HG02852 (cell line): ENCODE measurements around the gene HTR4.

Experiments used
- ATAC-seq: cut with Tn5 transposase; IDR thresholded peaks from one replicate; pipeline ENCODE4 v1.9.1; 2021; ENCODE audit warnings: mild to moderate bottlenecking, moderate library complexity; ENCODE audit not compliant: unreplicated experiment

The HTR4 gene

DNA sequence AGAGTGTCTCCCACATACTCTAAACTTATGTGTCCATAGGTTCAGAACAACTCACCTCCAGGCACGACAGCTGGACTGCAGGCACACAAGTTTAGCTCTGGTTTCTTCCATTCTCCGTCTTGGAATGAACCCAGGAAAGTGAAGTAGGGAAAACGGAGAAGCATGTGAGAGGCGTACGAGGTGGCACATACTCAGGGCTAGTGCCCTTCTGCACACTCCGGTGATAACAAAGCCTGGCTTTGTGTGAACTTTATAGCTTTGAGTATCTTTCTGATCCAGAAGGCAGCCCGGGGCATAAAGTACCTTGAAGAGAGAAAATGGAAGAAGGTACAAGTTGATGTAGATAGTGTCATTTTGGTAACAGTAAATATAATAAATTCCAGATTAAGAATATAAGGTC is 11.1 kb upstream of the HTR4 start:
- ATAC-seq = no peak

DNA sequence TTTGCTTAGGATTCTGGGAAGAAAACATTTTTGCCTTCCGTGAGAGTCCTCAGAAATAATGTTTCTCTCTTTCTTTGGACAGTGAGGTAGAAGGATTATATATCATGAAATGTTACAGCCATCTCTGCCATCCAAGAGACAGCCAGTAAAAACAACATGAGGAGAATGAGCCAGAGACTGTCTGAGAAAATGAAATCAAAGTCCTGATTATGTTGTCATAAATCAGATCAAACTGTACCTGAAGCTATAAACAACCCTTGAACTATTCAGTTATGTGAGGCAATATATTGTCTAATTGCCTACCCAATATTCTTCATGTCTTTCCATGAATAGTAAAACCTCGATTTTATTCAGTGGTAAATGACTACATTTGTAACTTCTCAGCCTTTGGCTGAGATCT is 9.2 kb upstream of the HTR4 start:
- ATAC-seq = no peak

DNA sequence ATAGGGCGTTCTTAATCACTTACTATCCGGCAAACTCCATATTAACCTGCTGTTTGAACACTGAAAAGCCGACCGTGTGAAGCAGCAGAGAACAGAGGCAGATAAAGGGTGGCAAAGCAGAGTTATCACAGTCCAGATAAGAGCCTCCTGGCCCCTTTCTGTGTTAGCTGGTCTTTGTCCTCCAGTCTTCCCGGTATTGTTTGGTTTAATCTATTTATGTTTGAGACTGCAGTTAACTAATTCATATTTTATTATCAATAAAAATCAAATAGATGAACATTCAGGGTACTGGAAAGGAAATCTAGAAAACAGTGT is 6.0 kb upstream of the HTR4 start:
- ATAC-seq = no peak

DNA sequence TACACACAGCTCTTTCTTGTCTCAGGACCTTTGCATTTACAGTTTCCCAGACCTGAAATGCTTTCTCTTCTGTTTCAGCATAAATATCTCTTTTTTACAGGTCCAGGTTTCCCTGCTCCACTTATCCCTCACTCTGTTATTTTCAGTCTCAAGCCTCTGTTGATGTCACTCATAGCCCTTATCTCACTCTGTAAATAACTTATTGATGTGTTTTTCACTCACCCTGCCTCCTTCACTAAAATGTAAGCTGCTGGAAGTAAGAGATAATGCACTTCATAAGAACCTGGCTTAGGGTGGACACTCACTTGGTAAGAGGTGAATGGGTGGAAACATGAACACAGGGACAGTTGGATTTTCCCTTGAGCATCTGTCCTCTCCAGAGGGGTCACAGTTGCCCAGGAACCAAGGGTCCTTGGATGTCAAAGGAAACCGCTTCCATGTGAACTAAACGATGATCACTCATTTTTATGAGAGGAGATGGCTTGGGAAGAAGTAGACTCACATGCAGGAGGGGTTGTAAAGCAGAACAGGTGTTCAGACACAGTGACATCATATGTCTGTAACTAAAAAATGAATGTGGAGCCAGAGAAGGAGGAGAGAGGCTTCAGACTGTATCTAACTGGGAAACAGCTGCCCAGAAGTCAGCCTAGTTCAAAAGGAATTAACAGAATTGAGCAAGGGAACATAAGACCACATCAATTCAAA is 5.5 kb upstream of the HTR4 start:
- no peak for ATAC-seq

DNA sequence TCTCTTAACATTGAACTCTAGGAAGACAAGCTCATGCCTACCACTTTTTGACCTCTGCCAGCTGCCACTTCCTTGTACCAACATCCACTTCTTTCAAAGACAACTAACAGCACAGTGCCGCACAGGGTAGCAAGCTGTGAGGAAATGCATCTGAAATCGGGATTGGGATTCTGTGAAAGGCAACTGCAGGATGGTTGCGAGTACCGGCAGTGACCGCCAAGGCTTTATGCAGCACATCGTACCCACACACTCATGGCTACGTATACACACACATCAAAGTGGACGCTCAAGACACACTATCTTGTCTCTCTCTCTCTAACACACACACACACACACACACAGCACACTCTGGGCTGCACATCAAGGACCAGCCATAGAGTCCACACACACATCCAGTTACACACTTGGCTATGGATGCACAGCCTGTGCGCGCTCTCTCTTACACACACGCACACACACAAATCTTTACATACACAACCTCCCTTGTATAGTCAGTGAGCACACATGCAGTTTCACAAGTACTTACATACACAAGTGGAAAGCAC is 964 bp downstream of the HTR4 start:
- ATAC-seq = no peak

DNA sequence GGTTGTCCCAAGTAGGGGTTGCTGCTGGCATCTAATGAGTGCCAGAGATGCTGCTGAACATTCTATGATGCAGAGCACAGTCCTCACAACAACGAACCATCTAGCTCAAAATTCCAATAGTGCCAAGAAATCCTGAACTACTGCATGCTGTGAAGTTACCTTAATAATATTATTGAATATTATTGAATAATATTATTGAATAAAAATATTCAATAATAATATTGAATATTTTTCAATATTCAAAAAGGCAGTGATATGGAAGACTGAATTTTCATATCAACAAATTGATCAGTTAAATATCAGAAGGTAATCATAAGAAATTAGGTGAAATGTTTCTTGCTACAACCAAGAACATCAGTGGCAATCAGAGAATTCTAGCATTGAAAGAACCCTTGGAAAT is 2.8 kb downstream of the HTR4 start:
- no peak for ATAC-seq

DNA sequence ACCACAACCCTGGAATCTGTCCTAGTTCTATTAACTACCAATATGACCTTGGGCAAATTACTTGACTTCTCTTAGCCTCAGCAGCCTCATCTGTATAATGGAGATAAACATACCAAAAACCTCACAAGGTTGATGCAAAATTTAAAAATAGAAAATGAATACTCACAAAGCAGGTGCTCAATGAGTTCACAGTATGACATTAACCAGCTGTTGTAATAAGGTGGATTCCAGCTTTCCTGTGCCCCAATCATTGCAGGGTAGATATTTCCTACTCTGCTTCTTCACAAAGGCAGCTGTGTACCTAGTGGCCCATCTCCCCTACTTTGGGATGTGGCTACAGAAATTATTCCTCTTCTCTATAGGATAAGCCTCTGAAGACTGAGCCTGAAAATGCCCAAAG is 8.8 kb downstream of the HTR4 start:
- ATAC-seq = no peak

DNA sequence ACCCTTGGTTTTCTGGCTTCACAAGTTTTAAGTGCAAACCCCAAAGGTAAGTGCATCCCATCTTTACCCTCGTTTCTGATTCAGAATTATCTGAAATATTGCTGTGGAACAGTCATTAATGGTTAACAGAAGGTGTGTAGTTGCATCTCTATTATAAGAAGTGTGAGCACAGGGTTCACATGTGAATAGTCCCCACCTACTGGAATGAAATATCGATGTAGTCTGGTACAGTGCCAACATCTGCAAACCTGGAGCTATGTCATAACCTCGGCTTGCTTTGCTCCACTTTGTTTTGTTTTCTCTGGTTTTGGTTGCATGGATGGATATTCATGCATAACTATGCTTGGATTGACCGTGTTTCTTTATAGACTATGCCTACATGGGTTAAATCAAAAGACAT is 12.6 kb downstream of the HTR4 start:
- ATAC-seq = no peak

DNA sequence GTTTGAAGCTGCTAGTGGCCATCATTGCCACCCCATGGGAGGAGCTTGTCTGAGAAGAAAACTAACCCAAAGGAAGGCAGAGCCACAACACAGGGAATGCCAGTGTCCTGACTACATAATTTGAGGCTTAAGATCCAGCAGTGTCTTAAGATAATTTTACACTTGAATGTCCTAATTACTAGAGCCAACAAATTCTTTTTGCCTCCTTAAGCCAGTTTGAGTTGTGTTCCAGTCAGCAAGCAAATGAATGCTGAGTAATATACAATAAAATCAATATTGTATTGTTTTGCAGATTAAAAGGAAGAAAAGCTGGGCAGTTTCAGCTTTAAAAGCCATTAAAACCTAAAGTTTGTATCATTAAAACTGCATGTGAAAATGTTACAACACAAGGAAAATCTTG is 13.9 kb downstream of the HTR4 start:
- ATAC-seq = no peak

DNA sequence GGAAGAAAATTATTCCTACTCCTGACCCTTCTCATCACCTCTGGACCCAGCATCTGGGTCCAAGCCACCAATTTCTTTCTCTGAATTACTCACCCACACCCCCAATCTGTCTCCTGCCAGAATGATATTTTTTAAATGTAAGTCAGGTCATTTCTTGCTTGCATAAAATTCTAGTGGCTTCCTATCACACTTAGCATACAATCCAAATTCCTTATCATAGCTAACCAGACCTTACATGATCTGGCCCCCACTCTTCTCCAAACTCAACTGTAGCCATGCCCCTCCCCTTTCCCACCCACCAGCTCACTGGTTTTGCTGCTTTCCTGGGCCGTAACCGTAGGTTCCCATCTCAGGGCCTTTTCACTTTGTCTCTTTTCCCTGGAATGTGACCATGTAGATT is 15.2 kb downstream of the HTR4 start:
- no peak for ATAC-seq

DNA sequence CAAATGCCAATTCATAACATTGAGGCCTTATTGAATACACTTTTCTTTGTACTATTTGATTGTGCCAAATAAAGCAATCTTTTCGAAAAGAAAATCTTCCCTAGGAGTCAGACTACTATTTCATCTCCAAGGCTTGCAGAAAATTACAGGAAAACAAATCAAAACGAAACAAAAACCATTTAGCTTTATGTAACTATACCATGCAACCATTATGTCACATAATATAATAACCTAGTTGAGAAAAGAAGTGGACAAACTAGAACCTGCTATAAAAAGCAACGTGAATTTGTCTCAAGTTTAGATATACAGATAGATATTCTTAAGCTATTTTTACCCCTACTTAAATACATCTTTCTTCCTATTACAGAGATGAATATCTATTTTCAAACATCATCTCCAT is 18.0 kb downstream of the HTR4 start:
- ATAC-seq = no peak

DNA sequence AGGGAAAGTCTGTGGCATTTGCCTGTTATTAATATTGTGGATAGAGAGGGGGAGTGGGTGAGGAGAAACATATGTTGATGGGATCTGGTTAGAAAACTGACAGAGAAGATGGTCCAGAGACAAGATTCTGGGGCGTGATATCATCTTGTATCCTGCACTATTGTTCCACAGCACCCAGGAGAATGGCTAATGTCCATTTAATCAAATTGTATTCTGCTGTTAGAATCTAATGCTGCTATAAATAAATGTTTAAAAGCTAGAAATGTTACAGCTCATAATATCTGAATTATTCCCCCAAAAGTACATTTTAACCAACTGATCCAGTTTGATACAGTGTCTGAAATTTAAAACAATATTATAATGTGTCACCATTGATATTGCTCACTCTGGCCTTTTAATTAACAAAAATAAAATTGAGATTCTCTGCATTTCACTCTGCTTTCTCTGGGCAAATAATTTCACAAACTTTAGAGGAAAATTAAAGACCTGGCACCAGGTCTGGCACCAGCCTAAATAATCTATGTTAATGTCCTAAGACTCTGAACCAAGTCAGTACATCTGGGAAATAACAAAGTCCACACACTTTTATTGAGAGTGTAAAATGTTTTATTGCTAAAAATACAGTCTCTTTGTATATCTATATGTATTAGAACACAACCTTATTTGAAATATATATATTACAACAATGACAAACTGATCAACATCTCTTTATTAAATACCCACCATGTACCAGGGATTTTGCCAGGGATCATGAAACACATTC is 18.8 kb downstream of the HTR4 start:
- no peak for ATAC-seq

DNA sequence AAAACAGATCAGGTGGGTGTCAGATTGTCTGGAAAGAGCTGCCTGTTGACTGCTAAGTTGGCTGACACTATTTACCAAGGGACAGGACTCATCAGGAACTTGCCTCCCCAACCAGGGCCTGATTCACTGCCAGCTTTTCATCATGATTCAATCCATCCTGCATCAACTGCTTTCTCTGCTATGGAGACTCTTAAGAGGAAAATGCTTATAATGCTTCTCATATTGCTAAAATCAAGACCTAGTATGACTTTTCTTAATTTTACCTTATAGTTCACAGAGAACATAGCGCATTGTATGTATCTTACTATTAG is 21.3 kb downstream of the HTR4 start:
- ATAC-seq = no peak

DNA sequence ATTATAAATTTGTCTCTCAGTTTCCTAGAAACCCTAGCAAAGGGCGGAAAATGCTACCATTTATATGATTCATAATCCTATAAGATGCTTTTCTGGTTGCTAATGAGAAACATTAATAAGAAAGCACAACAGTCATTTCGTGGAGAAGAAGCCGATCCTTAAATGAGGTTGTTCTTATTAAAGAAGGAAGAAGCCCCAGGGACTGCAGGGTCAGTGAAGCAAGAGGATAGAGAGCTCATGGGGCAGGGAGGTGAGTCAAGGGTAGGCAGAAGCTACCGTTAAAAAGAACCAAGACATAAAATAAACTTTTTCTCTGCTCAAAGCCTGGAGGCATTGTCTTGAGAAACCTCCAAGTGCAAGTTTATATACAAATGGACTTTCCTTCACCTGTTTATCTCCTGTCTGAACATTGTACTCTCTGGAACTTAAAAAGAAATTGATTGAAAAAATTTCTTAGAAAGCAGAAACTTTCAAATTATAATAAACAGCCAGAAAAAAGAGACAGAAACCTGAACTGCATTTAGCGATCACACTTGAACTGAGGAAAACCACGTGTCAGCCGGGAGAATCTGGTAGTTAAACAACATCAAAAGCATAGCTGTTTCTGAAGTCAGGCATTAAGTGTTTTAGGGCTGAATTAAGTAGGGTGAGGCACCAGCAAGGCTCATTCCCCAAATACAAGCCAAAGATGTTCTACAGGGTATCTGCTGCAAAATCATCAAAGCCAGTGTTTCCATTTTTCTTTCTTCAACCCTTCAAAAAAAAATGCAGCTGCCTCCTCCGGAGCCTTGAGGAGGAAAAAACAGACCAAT is 21.9 kb downstream of the HTR4 start:
- no peak for ATAC-seq

DNA sequence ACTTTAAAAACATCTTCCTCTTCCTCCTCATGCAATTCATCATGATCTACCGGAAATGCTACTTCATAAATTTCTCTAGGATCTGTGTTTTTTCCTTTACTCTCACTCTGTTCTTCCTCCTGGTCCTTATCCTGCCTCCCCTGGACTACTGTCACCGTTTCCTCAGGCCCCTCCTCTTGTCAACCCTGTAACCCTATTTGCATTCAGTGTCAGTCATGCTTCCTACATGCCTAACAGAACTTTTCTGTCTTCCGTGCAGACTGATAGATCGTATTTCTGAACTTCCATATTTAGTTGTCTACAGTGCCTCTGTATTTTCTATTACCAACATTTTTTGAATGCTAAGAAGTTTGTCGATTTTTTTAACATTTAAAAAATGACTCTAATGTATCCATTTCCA is 27.3 kb downstream of the HTR4 start:
- ATAC-seq = no peak

DNA sequence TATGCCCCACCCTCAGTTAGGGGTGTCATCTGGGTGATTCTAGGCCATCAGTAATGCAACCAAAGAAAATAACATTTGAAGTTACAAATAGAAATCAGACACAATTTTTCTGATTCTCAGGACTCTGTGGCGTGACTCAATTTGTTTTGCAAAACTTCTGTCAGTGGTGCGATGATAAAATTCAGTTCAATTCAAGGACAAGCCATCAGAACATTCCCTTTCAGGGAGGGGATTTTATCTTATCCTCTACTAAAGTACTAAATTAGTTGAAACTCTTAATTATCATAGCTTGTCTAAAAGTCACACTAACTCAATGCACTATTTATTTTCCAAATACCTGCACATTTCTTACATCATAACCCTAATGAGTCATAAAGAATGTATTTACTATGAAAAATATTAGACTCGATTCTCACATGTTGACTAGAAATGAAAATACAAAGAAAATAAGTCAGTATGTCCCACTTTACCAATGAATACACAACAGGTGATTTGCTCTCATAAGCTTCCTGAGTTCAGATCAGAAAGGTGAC is 28.2 kb downstream of the HTR4 start:
- ATAC-seq = no peak

DNA sequence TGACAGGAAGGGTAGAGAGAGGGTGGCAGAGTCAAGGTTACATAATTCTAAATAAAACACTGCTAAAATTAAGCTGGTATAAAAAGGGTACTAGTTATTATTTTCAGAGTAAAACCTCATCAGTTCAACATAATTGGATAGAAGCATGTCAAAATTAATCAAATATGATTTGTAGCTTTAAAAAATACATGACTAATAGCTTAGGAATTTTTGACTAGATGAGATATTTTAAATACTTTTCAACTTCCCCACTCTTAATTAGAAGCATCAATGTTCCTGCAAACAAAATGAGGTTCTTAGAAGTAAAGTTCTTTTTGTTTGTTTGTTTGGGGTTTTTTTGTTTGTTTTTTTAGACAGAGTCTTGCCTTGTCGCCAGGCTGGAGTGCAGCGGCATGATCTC is 29.1 kb downstream of the HTR4 start:
- no peak for ATAC-seq

DNA sequence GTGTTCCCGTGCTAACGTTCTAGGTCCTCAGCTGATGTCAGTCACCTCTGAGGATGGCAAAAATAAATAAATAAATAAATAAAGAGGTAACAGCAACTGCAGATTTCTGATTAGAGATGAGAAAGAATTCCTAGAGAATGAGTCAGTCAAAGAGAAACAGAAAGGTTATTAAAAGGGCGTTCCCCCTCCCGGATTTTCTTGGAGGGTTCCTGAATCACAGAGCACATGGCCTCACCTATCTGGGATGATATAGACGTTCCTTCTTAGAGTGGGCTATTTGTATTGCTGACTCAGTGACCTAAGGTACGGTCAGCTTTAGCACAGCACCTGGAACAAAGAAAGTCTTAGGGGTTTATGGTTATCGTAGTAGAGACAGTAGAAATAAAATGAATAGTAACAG is 30.6 kb downstream of the HTR4 start:
- ATAC-seq = no peak

DNA sequence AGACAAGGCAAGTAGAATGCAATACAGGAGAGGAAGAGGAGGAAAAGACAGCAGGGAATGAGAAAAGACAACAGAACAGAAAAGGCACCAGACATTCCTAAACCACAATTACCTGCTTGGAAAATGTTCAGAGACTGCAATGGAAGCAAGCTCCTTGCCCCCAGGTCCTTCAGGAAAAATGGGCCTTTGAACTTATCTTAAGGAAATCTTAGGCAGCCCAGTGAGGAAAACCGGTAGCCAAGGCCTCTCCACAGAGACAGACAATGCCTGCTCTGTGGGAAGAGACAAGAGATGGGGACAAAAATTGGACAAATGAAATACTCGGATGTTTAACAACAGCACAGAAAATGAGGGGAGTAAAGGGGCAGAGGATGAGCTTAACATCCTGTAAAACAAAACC is 31.2 kb downstream of the HTR4 start:
- no peak for ATAC-seq

DNA sequence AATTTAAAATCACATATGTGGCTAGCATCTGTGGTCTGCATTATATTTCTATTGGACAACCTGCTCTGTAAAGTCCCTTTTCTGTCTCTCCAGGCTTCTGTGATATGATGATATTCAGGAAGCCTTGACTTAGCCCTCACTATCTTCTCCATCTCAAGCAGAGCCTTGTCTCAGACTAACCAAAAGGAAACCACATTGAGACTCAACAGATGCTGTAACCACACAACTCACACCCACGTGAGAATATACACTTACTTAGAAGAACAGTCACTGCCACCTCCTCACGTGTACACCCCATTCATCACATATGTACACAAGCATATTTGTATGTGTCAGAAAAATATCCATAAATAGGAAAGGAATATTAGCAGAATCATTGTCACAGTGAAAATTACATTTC is 33.6 kb downstream of the HTR4 start:
- peak; percentile 91 for ATAC-seq

DNA sequence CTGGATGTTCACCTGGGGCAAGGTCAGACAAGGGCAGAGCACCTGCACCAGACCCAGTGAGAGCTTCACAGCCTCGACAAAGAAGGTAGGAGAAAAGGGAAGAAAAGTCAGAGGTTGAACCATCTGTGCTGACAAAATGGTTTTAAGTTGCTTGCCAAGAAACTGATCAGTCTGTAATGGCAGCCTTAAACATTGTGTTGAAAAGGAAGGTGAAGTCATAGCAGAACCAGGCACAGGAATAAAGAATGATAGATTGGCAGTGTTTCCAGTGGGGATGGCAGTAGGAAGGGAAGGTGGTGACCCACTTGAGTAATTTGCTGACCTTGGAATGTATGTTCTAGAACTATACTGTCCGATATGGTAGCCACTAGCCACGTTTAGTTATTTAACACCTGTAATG is 34.2 kb downstream of the HTR4 start:
- no peak for ATAC-seq

DNA sequence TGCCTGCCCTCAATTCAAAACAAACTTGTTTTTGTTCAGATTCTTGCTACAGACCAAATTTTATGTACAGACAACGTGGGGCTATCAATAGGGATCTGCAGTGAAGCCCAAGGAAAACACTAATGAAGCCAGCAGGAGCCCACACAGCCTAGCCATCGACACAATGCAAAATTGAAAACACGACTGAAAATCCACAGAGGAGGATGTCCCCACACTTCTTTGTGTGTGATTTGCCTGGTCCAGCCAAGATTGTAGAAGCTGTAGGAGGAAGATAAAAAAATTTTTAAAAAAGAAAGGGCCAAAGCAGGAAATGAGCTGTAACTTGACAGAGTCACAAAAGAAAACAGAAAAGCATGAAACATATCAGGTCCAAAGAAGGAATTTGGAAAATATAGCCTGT is 34.8 kb downstream of the HTR4 start:
- ATAC-seq = no peak
